Activated naive CD4-positive, alpha-beta T cell treated with anti-CD3 and anti-CD28 coated beads, Interleukin-2, amount 50 U/mL, for 72 hours (primary cell): ENCODE data around the gene EPN1. TPM values are rescaled to one million over a fixed set of nuclear protein-coding genes. Genes with fewer than 3 reads are reported as not detected.

Experiments used
- ATAC-seq, 2 donors: fragments of 150-1000 bp; cut with Tn5 transposase; 2 replicates each; pipeline ENCODE4 v1.10.0; 2021; ENCODE audit warnings: mild to moderate bottlenecking in 2 of 2, moderate library complexity in 2 of 2
- DNase-seq, 2 donors: peaks; one replicate each; pipeline ENCODE4 v3.0.0; 2021 to 2022; ENCODE audit warnings: low spot score in 2 of 2
- H3K27ac Mint-ChIP-seq, 2 donors: one replicate each; pipeline ENCODE4 v1.8.0; 2022; ENCODE audit warnings: mild to moderate bottlenecking in 2 of 2, mixed read lengths in 2 of 2
- H3K36me3 Mint-ChIP-seq, 2 donors: one replicate each; pipeline ENCODE4 v1.8.0; 2022; ENCODE audit warnings: mixed read lengths in 2 of 2
- H3K9me3 Mint-ChIP-seq, 2 donors: one replicate each; pipeline ENCODE4 v1.8.0; 2022; ENCODE audit warnings: mixed read lengths in 2 of 2
- total RNA-seq, 2 donors: library from RNA; stranded (reverse); gene quantifications; one replicate each; pipeline ENCODE4 v1.2.3, GENCODE V29; 2022

EPN1 gene
- 10 to 100 TPM; 23.1 to 46.4 TPM for total RNA-seq

- peak within 1 kb of the TSS; percentile 89 to 98 for H3K27ac Mint-ChIP-seq
- peaks cover 27 to 34% of the 10 kb centered on the region in 2 donors for H3K36me3 Mint-ChIP-seq
- ATAC-seq (peak; percentile 92), DNase-seq (peak; percentile 95)
- no peaks in the 10 kb centered on the region for H3K9me3 Mint-ChIP-seq
Observed at GRCh38 chr19:55674841-55675660, at the start of gene EPN1. EPN1 (plus strand) TSS chr19:55675226; CDS start chr19:55678628, 3,402 bp downstream.

GRCh38 chr19:55626350-55626749 is 48.7 kb upstream of the EPN1 start:
- ATAC-seq (peak; percentile 76 to 90), DNase-seq (peak in 1 of 2 donors; percentile 47)
- Mint-ChIP-seq H3K36me3 (no peaks in the 10 kb centered on the region), H3K27ac (peak overlapping the region; percentile 8 to 67), H3K9me3 (peaks cover 0 to 4% of the 10 kb centered on the region in 2 donors)

- H3K27ac Mint-ChIP-seq = peak overlapping the region in 1 of 2 donors; percentile 46
Observed at GRCh38 chr19:55632463-55632834, 42.6 kb upstream of the EPN1 start.

GRCh38 chr19:55633861-55634260 is 41.2 kb upstream of the EPN1 start:
- no peak for ATAC-seq
- H3K27ac Mint-ChIP-seq = peak overlapping the region in 1 of 2 donors; percentile 99
- H3K36me3 Mint-ChIP-seq = peaks cover 21 to 26% of the 10 kb centered on the region in 2 donors
- H3K9me3 Mint-ChIP-seq = peaks cover 0 to under 1% of the 10 kb centered on the region in 2 donors
- DNase-seq = no peak

More at GRCh38 chr19:55632463-55632834, 42.6 kb upstream of the EPN1 start:
- ATAC-seq = peak; percentile 34 to 48
- H3K36me3 Mint-ChIP-seq = peaks cover 15 to 19% of the 10 kb centered on the region in 2 donors
- DNase-seq = peak in 1 of 2 donors; percentile 93
- H3K9me3 Mint-ChIP-seq = no peaks in the 10 kb centered on the region

GRCh38 chr19:55635334-55635717 is 39.7 kb upstream of the EPN1 start:
- peak overlapping the region; percentile 99 to 100 for H3K27ac Mint-ChIP-seq
- no peak for DNase-seq
- H3K9me3 Mint-ChIP-seq = peaks cover 1 to 4% of the 10 kb centered on the region in 2 donors
- peak in 1 of 2 donors; percentile 61 for ATAC-seq
- H3K36me3 Mint-ChIP-seq = peaks cover 26 to 38% of the 10 kb centered on the region in 2 donors

- peak overlapping the region; percentile 99 to 100 for H3K27ac Mint-ChIP-seq
- H3K36me3 Mint-ChIP-seq = peaks cover 29 to 39% of the 10 kb centered on the region in 2 donors
- no peak for ATAC-seq
- H3K9me3 Mint-ChIP-seq = peaks cover 4% of the 10 kb centered on the region in 2 donors
- no peak for DNase-seq
Observed at GRCh38 chr19:55635856-55636440, 39.1 kb upstream of the EPN1 start.

- no peak for DNase-seq
- H3K36me3 Mint-ChIP-seq = peaks cover 29 to 44% of the 10 kb centered on the region in 2 donors
- ATAC-seq = no peak
- peak overlapping the region; percentile 41 to 99 for H3K27ac Mint-ChIP-seq
- peaks cover 4% of the 10 kb centered on the region in 2 donors for H3K9me3 Mint-ChIP-seq
Observed at GRCh38 chr19:55636723-55637122, 38.3 kb upstream of the EPN1 start.

- Mint-ChIP-seq H3K9me3 (peaks cover 4% of the 10 kb centered on the region in 2 donors), H3K36me3 (peaks cover 29 to 50% of the 10 kb centered on the region in 2 donors), H3K27ac (no peak overlapping the region)
- no peak for ATAC-seq
- DNase-seq = no peak
Observed at GRCh38 chr19:55637534-55637933, 37.5 kb upstream of the EPN1 start.

- H3K36me3 Mint-ChIP-seq = peaks cover 35 to 62% of the 10 kb centered on the region in 2 donors
- peaks cover 4% of the 10 kb centered on the region in 2 donors for H3K9me3 Mint-ChIP-seq
- ATAC-seq (no peak), DNase-seq (peak in 1 of 2 donors; percentile 67)
- H3K27ac Mint-ChIP-seq = peak overlapping the region in 1 of 2 donors; percentile 51
Observed at GRCh38 chr19:55638864-55639359, 36.1 kb upstream of the EPN1 start.

GRCh38 chr19:55640043-55640576 is 34.9 kb upstream of the EPN1 start:
- peaks cover 37 to 66% of the 10 kb centered on the region in 2 donors for H3K36me3 Mint-ChIP-seq
- H3K9me3 Mint-ChIP-seq = peaks cover 4% of the 10 kb centered on the region in 2 donors
- DNase-seq (peak in 1 of 2 donors; percentile 73), ATAC-seq (peak in 1 of 2 donors; percentile 34)
- peak overlapping the region; percentile 86 to 96 for H3K27ac Mint-ChIP-seq

GRCh38 chr19:55640577-55641425 is 34.2 kb upstream of the EPN1 start, which contains the start of gene ZNF580:
ZNF580 (plus strand) TSS chr19:55641002; CDS start chr19:55642509, 1,507 bp downstream.
- DNase-seq = peak in 1 of 2 donors; percentile 72
- Mint-ChIP-seq H3K9me3 (peaks cover 4% of the 10 kb centered on the region in 2 donors), H3K27ac (peak within 1 kb of the TSS; percentile 88 to 96), H3K36me3 (peaks cover 36 to 66% of the 10 kb centered on the region in 2 donors)
- ATAC-seq = peak in 1 of 2 donors; percentile 47

- ATAC-seq (peak in 1 of 2 donors; percentile 9), DNase-seq (peak in 1 of 2 donors; percentile 49)
- peak overlapping the region; percentile 88 to 96 for H3K27ac Mint-ChIP-seq
- peaks cover 4% of the 10 kb centered on the region in 2 donors for H3K9me3 Mint-ChIP-seq
- peaks cover 33 to 61% of the 10 kb centered on the region in 2 donors for H3K36me3 Mint-ChIP-seq
Observed at GRCh38 chr19:55641426-55642152, 33.4 kb upstream of the EPN1 start.

- ATAC-seq (peak; percentile 12 to 16), DNase-seq (peak in 1 of 2 donors; percentile 73)
- peaks cover 33 to 67% of the 10 kb centered on the region in 2 donors for H3K36me3 Mint-ChIP-seq
- H3K27ac Mint-ChIP-seq = peak overlapping the region; percentile 96 to 100
- peaks cover 4% of the 10 kb centered on the region in 2 donors for H3K9me3 Mint-ChIP-seq
Observed at GRCh38 chr19:55642153-55643002, 32.6 kb upstream of the EPN1 start.
